AG04450 (cell line): ENCODE measurements around the gene NFKBIL1. TPM values are rescaled to one million over a fixed set of nuclear protein-coding genes. Genes with fewer than 3 reads are reported as not detected.

Experiments used
- CTCF ChIA-PET: fragments of 300-600, 350-600 bp; formaldehyde crosslinking; extraction: SDS; loops from one replicate; lab custom pipeline; 2022; ENCODE audit warnings: antibody characterized with exemption, inconsistent platforms; lab: Charles Lee
- POLR2A ChIA-PET: fragments of 350-600 bp; formaldehyde crosslinking; extraction: SDS; loops from one replicate; lab custom pipeline; 2021; ENCODE audit warnings: antibody characterized with exemption, inconsistent platforms; lab: Yijun Ruan, JAX
- DNase-seq: peaks from one replicate; pipeline ENCODE4 v3.0.0-alpha.2; 2011; ENCODE audit warnings: low read depth, low spot score
- H3K27ac ChIP-seq: one replicate; pipeline ENCODE4 v1.5.1; 2012; ENCODE audit warnings: low read depth, low read length, control low read depth
- H3K27me3 ChIP-seq: one replicate; pipeline ENCODE4 v1.6.0; 2012; ENCODE audit warnings: low read length; ENCODE audit not compliant: control insufficient read depth, insufficient read depth
- H3K4me3 ChIP-seq: 2 replicates; pipeline ENCODE4 v1.5.1; 2011; ENCODE audit warnings: mild to moderate bottlenecking, low read depth, low read length, control low read depth
- H3K9me3 ChIP-seq: 2 replicates; pipeline ENCODE4 v1.5.1; 2012; ENCODE audit warnings: low read length; ENCODE audit not compliant: control insufficient read depth, insufficient read depth
- CTCF ChIP-seq: IDR thresholded peaks from 2 replicates; pipeline ENCODE4 v1.5.1; 2011; ENCODE audit warnings: low read depth, low read length, control low read depth, inconsistent platforms
- polyA plus RNA-seq: library from polyadenylated mRNA; depleted of rRNA; stranded (reverse); fragments of >200 nt; gene quantifications from 2 replicates; pipeline ENCODE4 v1.2.3, GENCODE V29; 2011

NFKBIL1 gene
- polyA plus RNA-seq, 1 experiment = 5.1 TPM

GRCh38 chr6:31544676-31545075, 2.7 kb upstream of the NFKBIL1 start:
- peaks cover 3% of the 10 kb centered on the region; the same call in 1 of the 2 replicates for H3K9me3 ChIP-seq
- no peak for TF ChIP-seq CTCF
- ChIA-PET CTCF (interaction anchor here (0.5 to 14.1 kb wide), 2 partner anchors 52 to 53 kb away, joined by 3 to 388 read pairs; partner anchors contain the start of gene NCR3), POLR2A (no interaction called here)
- no peak overlapping the region for H3K4me3 ChIP-seq
- no peak for DNase-seq
- no peak overlapping the region for H3K27ac ChIP-seq
- no peaks in the 10 kb centered on the region for H3K27me3 ChIP-seq

- CTCF ChIA-PET = interaction anchor here (0.5 to 14.1 kb wide), 3 partner anchors 36 to 52 kb away, joined by 3 to 388 read pairs (median 31); partner anchors contain the start of genes LTB and NCR3
- H3K27ac ChIP-seq = no peak overlapping the region
- no peak for DNase-seq
- peaks cover 3% of the 10 kb centered on the region; the same call in 1 of the 2 replicates for H3K9me3 ChIP-seq
- no peaks in the 10 kb centered on the region for H3K27me3 ChIP-seq
- no peak overlapping the region; the same call in 1 of the 2 replicates for H3K4me3 ChIP-seq
- POLR2A ChIA-PET = interaction anchor here (1.7 to 2.7 kb wide), 2 partner anchors 53 to 282 kb away, joined by 6 to 17 read pairs; partner anchors contain the start of gene HSPA1B
- TF ChIP-seq CTCF = no peak
Measured at GRCh38 chr6:31545291-31545690, 2.1 kb upstream of the NFKBIL1 start.

- Histone ChIP-seq H3K4me3 (peak within 1 kb of the TSS; percentile 75), H3K27ac (peak within 1 kb of the TSS; percentile 52), H3K27me3 (no peaks in the 10 kb centered on the region), H3K9me3 (peaks cover 3% of the 10 kb centered on the region; the same call in 1 of the 2 replicates)
- DNase-seq = peak; percentile 86
- ChIA-PET POLR2A (interaction anchor here (0.7 to 2.7 kb wide), 3 partner anchors 20 to 281 kb away, joined by 4 to 17 read pairs (median 6); partner anchors contain the start of gene HSPA1B), CTCF (interaction anchor here (0.6 to 14.1 kb wide), 18 partner anchors 15 to 649 kb away, joined by 3 to 388 read pairs (median 4); partner anchors contain the start of genes EHMT2, GPANK1, LTB and NCR3)
- TF ChIP-seq CTCF = peak; percentile 99
Measured at GRCh38 chr6:31546339-31546957, 960 bp upstream of the NFKBIL1 start, which contains the start of gene ATP6V1G2. ATP6V1G2 (minus strand) TSS chr6:31546608; CDS start chr6:31546559, 49 bp downstream.

- ChIA-PET POLR2A (interaction anchor here (0.6 to 2.7 kb wide), 3 partner anchors 41 to 795 kb away, joined by 4 to 17 read pairs (median 6); no protein-coding TSS in a partner anchor), CTCF (interaction anchor here (1.0 to 14.1 kb wide), 4 partner anchors 34 to 62 kb away, joined by 3 to 388 read pairs (median 21); partner anchors contain the start of genes LTB and NCR3)
- Histone ChIP-seq H3K4me3 (peak overlapping the region; percentile 60), H3K27me3 (no peaks in the 10 kb centered on the region), H3K27ac (peak overlapping the region; percentile 52), H3K9me3 (peaks cover 3% of the 10 kb centered on the region; the same call in 1 of the 2 replicates)
- no peak for TF ChIP-seq CTCF
- no peak for DNase-seq
Measured at GRCh38 chr6:31547727-31548543, 527 bp downstream of the NFKBIL1 start.
